WTC11 (cell line): Measurements from ENCODE around the gene C6orf141. TPM values are rescaled to one million over a fixed set of nuclear protein-coding genes. Genes with fewer than 3 reads are reported as not detected.

Source experiments
- total RNA-seq: library from RNA; stranded (reverse); gene quantifications from 3 replicates; pipeline ENCODE4 v1.2.3, GENCODE V29; 2021

C6orf141 gene
- total RNA-seq, 1 experiment from 2014 or later: 14.4 TPM

Other genes starting within 250 kb of the C6orf141 start
- 11.1 to 12.5 TPM (median 11.2 TPM) in 3 replicates for gene MMUT, start 87.4 kb upstream of the C6orf141 start, total RNA-seq
- gene CENPQ, start 87.3 kb upstream of the C6orf141 start, total RNA-seq: 13.1 to 14.2 TPM (median 14.0 TPM) in 3 replicates
- not detected in 3 replicates for gene GLYATL3, start 50.7 kb upstream of the C6orf141 start, total RNA-seq
- gene RHAG, start 86.2 kb downstream of the C6orf141 start, total RNA-seq: 0.30 to 0.60 TPM (median 0.31 TPM) in 3 replicates
- not detected in 3 replicates for gene CRISP2, start 162.9 kb downstream of the C6orf141 start, total RNA-seq
- not detected in 3 replicates for gene CRISP3, start 193.7 kb downstream of the C6orf141 start, total RNA-seq
- not detected in 3 replicates for gene PGK2, start 236.6 kb downstream of the C6orf141 start, total RNA-seq